H1 (cell line): Measurements from ENCODE around the gene FOXN1. TPM values are rescaled to one million over a fixed set of nuclear protein-coding genes. Genes with fewer than 3 reads are reported as not detected.
A peak's percentile ranks its signal among the peaks of the same experiment; 100 is the strongest.

Experiments used
- SIN3A ChIP-seq, 2 experiments: IDR thresholded peaks in 1 of 2; conservative IDR thresholded peaks in 1 of 2; 2 replicates each; pipeline ENCODE4 v1.6.1; 2011 to 2012; ENCODE audit warnings: low read length in 2 of 2, improper control_type of control experiment in 1 of 2, low read depth in 1 of 2, mild to moderate bottlenecking in 1 of 2
- polyA plus RNA-seq, 7 experiments: library from polyadenylated mRNA; depleted of rRNA in 3 of 7; stranded (reverse) in 5 of 7; unstranded in 2 of 7; fragments of >200 nt in 5 of 7; fragments of 200-250 nt in 2 of 7; gene quantifications; 1 replicate in 5 of 7; 2 replicates in 1 of 7; 4 replicates in 1 of 7; pipeline versions ENCODE4 v1.2.1 to v1.2.3, GENCODE V29; 2011 to 2013; ENCODE audit warnings: missing spikeins in 2 of 7, mixed read lengths in 2 of 7
- total RNA-seq: library from RNA; stranded (reverse); fragmentation: NEBNext Ultra II Directional; extraction: Animal tissue kit (Norgen Biotek cat#: 25700); gene quantifications from 2 replicates; pipeline ENCODE4 v1.2.1, GENCODE V29; 2021
- TF ChIP-seq, protein P1 (sequence below): IDR thresholded peaks from 2 replicates; pipeline ENCODE4 v1.6.1; 2012; ENCODE audit warnings: inconsistent platforms

Gene FOXN1
- total and polyA plus RNA-seq, 2 of the 8 experiments (the other 6 are each of a cell fraction or from before 2014, with no cell fraction given): not detected

DNA sequence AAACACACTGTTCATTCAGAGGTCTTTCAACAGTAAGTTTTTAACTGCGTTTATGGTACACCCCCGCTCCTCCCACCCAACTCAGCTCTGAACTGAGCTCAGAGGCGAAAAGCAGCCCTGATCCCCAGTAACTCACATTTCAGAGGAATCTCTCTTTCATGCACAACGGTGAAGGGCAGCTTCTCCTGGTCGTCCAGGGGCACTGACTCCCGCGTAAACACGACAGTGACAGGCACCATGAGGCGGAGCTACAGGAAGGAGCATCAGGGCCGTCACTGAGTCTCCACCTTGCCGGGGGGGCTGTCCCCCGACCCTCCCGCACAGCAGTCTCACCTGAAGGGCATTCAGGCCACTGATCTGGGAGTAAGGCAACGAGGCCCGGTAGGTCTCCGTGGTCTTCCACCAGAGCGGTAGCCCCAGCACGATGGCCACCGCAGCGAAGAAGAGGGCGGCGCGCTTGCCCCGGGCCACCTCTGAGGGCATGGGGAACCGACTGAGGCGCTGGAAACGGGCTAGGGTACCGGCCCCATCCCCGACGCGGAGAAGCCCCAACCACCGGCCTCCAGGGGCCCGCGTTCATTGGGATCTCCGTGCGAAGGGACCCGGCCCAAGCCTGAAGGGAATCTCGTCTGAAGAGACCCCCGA is 64.7 kb downstream of the FOXN1 start (continued):
- TF ChIP-seq, protein P1, sequence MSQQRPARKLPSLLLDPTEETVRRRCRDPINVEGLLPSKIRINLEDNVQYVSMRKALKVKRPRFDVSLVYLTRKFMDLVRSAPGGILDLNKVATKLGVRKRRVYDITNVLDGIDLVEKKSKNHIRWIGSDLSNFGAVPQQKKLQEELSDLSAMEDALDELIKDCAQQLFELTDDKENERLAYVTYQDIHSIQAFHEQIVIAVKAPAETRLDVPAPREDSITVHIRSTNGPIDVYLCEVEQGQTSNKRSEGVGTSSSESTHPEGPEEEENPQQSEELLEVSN: peak; percentile 50; the same call in 1 of the 2 replicates
- TF ChIP-seq SIN3A (conservative IDR thresholded peaks at IDR 0.05 in 1 of 2, IDR thresholded peaks at IDR 0.05 in 1 of 2; ENCODE audit: low read depth in 1 of 2, low read length in 2 of 2): peak; percentile 20 to 83; a peak in 1 of 4 replicates
